Naive thymus-derived CD4-positive, alpha-beta T cell (primary cell): ENCODE data around the gene VAPB. TPM values are rescaled to one million over a fixed set of nuclear protein-coding genes. Genes with fewer than 3 reads are reported as not detected.

Experiments used
- ATAC-seq: fragments of 150-1000 bp; cut with Tn5 transposase; 2 replicates; pipeline ENCODE4 v1.10.0; 2021; ENCODE audit warnings: mild to moderate bottlenecking, moderate library complexity
- CTCF ChIA-PET: fragments of 350-600 bp; sonication (Branson Sonifier 250); formaldehyde crosslinking; loops from one replicate; lab custom pipeline; 2021; ENCODE audit warnings: antibody characterized with exemption; lab: Charles Lee
- POLR2A ChIA-PET: fragments of 350-600 bp; sonication (Branson Sonifier 250); formaldehyde crosslinking; loops from one replicate; lab custom pipeline; 2021; ENCODE audit warnings: antibody characterized with exemption, inconsistent platforms; lab: Charles Lee
- DNase-seq, 9 donors: peaks; one replicate each; pipeline versions ENCODE4 v3.0.0 to v3.0.0-alpha.2; 2020 to 2022; ENCODE audit warnings: mixed read lengths in 1 of 9
- H3K27ac ChIP-seq: one replicate; pipeline ENCODE4 v1.7.0; 2013; ENCODE audit warnings: mild to moderate bottlenecking, low read depth, low read length, moderate library complexity
- H3K27me3 ChIP-seq, 2 donors: one replicate each; pipeline ENCODE4 v1.7.0; 2013; ENCODE audit warnings: low read length in 2 of 2, mild to moderate bottlenecking in 2 of 2, moderate library complexity in 2 of 2; ENCODE audit not compliant: control insufficient read depth in 2 of 2, insufficient read depth in 2 of 2
- H3K36me3 ChIP-seq, 3 experiments: 1 replicate in 2 of 3; 2 replicates in 1 of 3; pipeline ENCODE4 v1.7.0; 2013; ENCODE audit warnings: low read length in 3 of 3, mild to moderate bottlenecking in 3 of 3, moderate library complexity in 1 of 3; ENCODE audit not compliant: insufficient read depth in 3 of 3, control insufficient read depth in 2 of 3
- H3K4me1 ChIP-seq, 2 donors: one replicate each; pipeline ENCODE4 v1.7.0; 2013; ENCODE audit warnings: low read length in 2 of 2, mild to moderate bottlenecking in 2 of 2, moderate library complexity in 1 of 2; ENCODE audit not compliant: control insufficient read depth in 2 of 2, insufficient read depth in 2 of 2
- H3K4me3 ChIP-seq: 2 replicates; pipeline ENCODE4 v1.7.0; 2013; ENCODE audit warnings: mild to moderate bottlenecking, low read length
- H3K9me3 ChIP-seq, 3 experiments: 1 replicate in 2 of 3; 2 replicates in 1 of 3; pipeline ENCODE4 v1.7.0; 2013; ENCODE audit warnings: low read length in 3 of 3; ENCODE audit not compliant: control insufficient read depth in 2 of 3
- H3K27ac Mint-ChIP-seq, 9 donors: one replicate each; pipeline ENCODE4 v1.8.0; 2020 to 2022; ENCODE audit warnings: mixed read lengths in 9 of 9, mild to moderate bottlenecking in 8 of 9, moderate library complexity in 5 of 9, inconsistent platforms in 2 of 9
- H3K27me3 Mint-ChIP-seq, 5 donors: one replicate each; pipeline ENCODE4 v1.8.0; 2021 to 2022; ENCODE audit warnings: mixed read lengths in 5 of 5, mild to moderate bottlenecking in 1 of 5
- H3K36me3 Mint-ChIP-seq, 5 donors: one replicate each; pipeline ENCODE4 v1.8.0; 2020 to 2022; ENCODE audit warnings: mixed read lengths in 5 of 5, mild to moderate bottlenecking in 3 of 5, inconsistent platforms in 1 of 5
- H3K4me1 Mint-ChIP-seq, 7 donors: one replicate each; pipeline ENCODE4 v1.8.0; 2020 to 2022; ENCODE audit warnings: mixed read lengths in 7 of 7, mild to moderate bottlenecking in 3 of 7, inconsistent platforms in 1 of 7
- H3K4me3 Mint-ChIP-seq, 10 donors: one replicate each; pipeline ENCODE4 v1.8.0; 2020 to 2022; ENCODE audit warnings: mild to moderate bottlenecking in 10 of 10, mixed read lengths in 10 of 10, moderate library complexity in 6 of 10, inconsistent platforms in 2 of 10
- H3K9me3 Mint-ChIP-seq, 11 donors: one replicate each; pipeline ENCODE4 v1.8.0; 2020 to 2022; ENCODE audit warnings: mixed read lengths in 11 of 11, mild to moderate bottlenecking in 4 of 11, inconsistent platforms in 1 of 11, moderate library complexity in 1 of 11
- intact Hi-C, 2 donors: fragments of 100-400 bp; cut with micrococcal nuclease; formaldehyde crosslinking; loops; one replicate each; pipeline ENCODE4 v1.15.1; 2023
- polyA plus RNA-seq, 2 donors: library from polyadenylated mRNA; unstranded; fragments of 300-500 nt; fragmentation: Illumina TruSeq; gene quantifications; one replicate each; pipeline ENCODE4 v1.2.3, GENCODE V29; 2021
- total RNA-seq, 6 experiments: library from RNA in 5 of 6; stranded (reverse) in 5 of 6; gene quantifications; 1 replicate in 5 of 6; 2 replicates in 1 of 6; pipeline ENCODE4 v1.2.3 and lab custom pipeline; 2021 to 2026

The VAPB gene
- total and polyA plus RNA-seq, 7 experiments from 2014 or later: 21.9 to 37.0 (median 25.3) TPM

DNA sequence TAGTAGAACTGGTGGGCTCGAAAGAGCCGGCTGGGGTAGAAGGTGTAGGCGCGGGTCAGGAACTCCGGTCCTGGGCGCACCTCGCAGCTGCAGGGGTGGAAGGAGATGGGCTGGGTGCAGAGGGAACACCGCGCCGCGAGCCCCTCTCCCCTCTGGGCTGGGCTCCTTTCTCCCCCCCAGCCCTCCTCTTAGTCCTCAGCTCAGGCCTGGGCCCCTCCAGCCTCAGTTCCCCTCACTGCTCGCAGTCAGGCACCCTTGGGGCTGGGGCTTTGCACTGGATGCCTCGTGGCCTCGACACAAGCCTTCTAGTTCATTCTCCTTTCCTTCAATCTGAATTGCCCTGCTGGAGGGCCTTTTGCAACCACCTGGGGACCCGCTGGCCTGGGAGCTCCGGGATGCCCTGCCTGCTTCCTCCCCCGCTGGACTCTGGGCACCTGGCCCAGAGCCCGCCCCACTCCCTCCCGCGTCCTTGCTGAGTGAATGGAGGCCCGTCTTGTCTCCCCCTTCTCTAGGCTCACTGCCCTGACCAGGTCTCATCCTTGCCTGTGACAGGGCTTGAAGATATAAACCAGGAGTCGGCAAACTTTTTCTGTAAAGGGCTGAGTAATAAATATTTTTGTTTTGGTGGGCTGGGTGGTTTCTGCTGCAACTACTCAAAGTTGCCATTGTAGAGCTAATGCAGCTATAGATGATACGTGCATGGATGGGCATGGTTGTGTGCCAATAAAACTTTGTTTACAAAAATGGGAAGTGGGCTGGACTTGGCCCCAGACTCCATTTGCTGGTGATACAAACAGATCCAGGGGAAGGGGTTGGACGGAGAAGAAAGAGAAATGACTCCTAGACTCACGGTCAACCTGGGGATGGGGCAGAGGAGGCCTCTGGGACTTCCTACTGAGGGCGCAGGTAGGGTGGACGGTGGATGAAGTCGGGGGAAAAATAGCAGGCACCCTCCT lies 78.8 kb downstream of the VAPB start:
- intact Hi-C loops: no loop called here
- H3K27ac ChIP-seq: no peak overlapping the region
- Mint-ChIP-seq H3K4me3 (no peak overlapping the region), H3K27me3 (no peaks in the 10 kb centered on the region), H3K27ac (no peak overlapping the region), H3K36me3 (no peaks in the 10 kb centered on the region), H3K9me3 (no peaks in the 10 kb centered on the region), H3K4me1 (no peaks in the 10 kb centered on the region)
- no peaks in the 10 kb centered on the region for H3K27me3 ChIP-seq
- no peak overlapping the region for H3K4me3 ChIP-seq
- POLR2A ChIA-PET: no interaction called here
- no peak for DNase-seq
- H3K4me1 ChIP-seq: no peaks in the 10 kb centered on the region
- H3K36me3 ChIP-seq: no peaks in the 10 kb centered on the region
- no peak for ATAC-seq
- no peaks in the 10 kb centered on the region for H3K9me3 ChIP-seq
- CTCF ChIA-PET: no interaction called here

DNA sequence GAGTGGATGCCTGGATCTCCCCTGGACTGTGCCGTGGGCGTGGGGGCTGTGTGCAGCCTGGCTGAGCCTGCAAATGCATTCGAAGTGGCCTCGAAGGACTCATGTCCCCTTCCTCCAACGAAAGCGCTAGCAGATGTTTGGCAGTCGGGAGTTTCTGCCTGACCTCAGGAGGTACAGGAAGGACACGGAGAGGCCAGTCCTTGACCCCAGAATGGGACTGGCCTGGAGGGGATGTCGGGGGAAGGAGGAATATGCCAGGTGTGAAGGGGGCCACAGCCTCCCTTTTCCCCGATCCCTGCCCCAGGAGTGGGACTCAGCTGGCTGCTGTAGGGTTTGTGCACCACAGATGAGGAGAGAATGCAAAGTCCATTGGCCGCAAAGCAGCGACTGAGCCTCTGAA lies 80.6 kb downstream of the VAPB start:
- ChIA-PET POLR2A (no interaction called here), CTCF (no interaction called here)
- no peak for ATAC-seq

DNA sequence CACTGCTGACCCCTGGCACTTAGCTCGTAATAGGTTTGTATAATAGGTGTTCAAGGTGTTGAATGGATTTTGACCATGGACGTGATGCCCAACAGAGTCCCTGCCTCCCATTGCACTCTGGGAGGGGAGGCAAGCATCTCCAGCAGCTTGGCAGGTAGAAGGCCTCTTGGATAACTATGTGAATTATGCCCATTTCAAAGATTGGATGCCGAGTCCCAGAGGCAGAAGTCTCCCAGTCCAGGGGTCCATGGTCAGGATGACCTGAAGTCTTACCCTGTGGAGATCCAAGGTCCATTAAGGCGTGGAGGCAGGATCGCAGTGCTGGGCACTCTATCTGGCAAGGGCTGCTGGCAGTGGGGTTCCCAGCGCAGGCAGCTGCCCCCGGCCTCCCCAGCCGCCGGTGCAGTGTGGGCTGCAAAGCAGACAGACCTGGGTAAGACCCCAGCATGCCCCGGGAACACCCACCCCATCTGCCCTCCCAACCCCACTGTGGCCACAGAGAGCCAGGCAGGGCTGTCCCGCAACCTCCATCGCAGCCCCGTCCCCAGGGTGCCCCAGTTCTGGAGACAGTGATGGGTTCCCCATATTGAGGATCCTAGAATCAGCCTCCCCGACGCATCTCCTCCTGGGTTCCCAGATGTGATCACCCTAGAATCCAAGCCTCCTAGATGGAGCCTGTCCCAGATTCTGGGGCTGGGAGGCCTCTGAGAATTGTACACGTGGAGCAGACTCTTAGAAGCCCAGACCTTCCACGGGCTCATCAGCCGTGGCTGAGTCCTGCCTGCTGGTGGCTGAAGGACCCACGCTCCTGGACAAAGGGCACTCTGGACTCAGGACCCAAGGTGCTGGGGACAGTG lies 81.5 kb downstream of the VAPB start:
- H3K4me1 Mint-ChIP-seq: no peaks in the 10 kb centered on the region
- ATAC-seq: no peak
- H3K27ac ChIP-seq: no peak overlapping the region
- peaks cover 0 to 2% (median 0%) of the 10 kb centered on the region in 11 donors for H3K9me3 Mint-ChIP-seq
- H3K27me3 Mint-ChIP-seq: no peaks in the 10 kb centered on the region
- no peak overlapping the region for H3K27ac Mint-ChIP-seq
- H3K27me3 ChIP-seq: no peaks in the 10 kb centered on the region
- no peak for DNase-seq
- no peaks in the 10 kb centered on the region for H3K36me3 Mint-ChIP-seq
- no peaks in the 10 kb centered on the region for H3K36me3 ChIP-seq
- H3K9me3 ChIP-seq: no peaks in the 10 kb centered on the region
- H3K4me3 Mint-ChIP-seq: no peak overlapping the region
- ChIA-PET POLR2A (no interaction called here), CTCF (no interaction called here)
- H3K4me3 ChIP-seq: no peak overlapping the region
- no peaks in the 10 kb centered on the region for H3K4me1 ChIP-seq
- intact Hi-C loops: no loop called here

More for the DNA sequence above, 80.6 kb downstream of the VAPB start:
- no peaks in the 10 kb centered on the region for H3K4me1 Mint-ChIP-seq
- Histone ChIP-seq H3K27me3 (no peaks in the 10 kb centered on the region), H3K4me1 (no peaks in the 10 kb centered on the region), H3K27ac (no peak overlapping the region), H3K4me3 (no peak overlapping the region), H3K36me3 (no peaks in the 10 kb centered on the region), H3K9me3 (no peaks in the 10 kb centered on the region)
- DNase-seq: no peak
- H3K36me3 Mint-ChIP-seq: no peaks in the 10 kb centered on the region
- no peaks in the 10 kb centered on the region for H3K27me3 Mint-ChIP-seq
- H3K9me3 Mint-ChIP-seq: no peaks in the 10 kb centered on the region
- H3K27ac Mint-ChIP-seq: no peak overlapping the region
- no peak overlapping the region for H3K4me3 Mint-ChIP-seq
- intact Hi-C loops: no loop called here

DNA sequence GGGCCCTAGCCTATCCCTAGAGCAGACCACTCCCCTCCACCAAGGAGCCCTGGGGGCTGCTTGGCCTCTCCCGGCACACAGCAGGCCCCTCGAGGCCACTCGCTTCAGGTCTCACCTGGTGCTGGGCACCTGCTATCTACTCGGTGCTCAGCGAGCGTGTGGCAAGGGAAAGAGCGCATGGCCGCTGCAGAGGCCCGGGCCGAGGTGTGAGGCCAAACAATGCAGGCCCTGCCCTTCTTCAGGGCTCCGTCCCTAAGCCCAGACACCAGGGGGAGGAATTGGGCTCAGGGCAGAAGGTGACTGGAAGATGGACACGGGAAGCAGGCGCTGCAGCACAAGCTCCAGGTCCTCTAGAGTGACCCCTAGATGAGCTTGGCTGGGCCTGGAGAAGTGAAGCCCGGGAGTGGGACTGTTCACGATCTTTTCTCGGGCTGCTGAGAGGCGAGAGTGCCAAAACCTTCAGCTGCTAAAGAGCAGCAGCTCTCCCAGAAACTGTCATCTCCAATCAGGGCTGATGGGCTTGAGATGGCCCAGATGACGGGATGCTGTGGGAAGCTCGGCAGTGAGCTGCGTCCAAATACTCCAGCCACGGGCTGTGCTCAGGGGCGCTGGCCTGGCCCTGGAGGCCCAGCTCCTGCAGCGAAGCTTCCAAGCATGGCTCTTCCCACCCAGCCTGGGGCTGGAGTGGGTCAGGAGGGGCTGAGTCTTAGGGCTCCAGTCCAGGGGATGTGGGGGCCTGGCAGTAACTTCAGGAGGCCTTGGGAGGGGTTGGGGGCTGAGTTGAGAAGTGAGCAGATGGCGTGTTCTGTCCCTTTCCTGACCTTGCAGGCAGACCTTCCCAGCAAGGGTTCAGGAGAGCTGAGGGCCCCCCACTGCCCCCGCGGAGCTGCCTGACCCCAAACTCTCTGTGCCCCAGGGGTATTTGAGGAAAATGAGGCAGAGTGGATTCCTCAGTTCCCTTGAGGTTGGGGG lies 82.5 kb downstream of the VAPB start:
- Histone ChIP-seq H3K4me3 (no peak overlapping the region), H3K27ac (no peak overlapping the region), H3K4me1 (no peaks in the 10 kb centered on the region), H3K36me3 (no peaks in the 10 kb centered on the region), H3K9me3 (no peaks in the 10 kb centered on the region), H3K27me3 (no peaks in the 10 kb centered on the region)
- no peak for DNase-seq
- Mint-ChIP-seq H3K9me3 (peaks cover 0 to 2% (median 0%) of the 10 kb centered on the region in 11 donors), H3K4me3 (no peak overlapping the region), H3K27ac (no peak overlapping the region), H3K27me3 (no peaks in the 10 kb centered on the region), H3K4me1 (no peaks in the 10 kb centered on the region), H3K36me3 (no peaks in the 10 kb centered on the region)
- ATAC-seq: no peak
- CTCF ChIA-PET: interaction anchor here (0.5 kb wide), 1 partner anchor 85 kb away, joined by 5 read pairs; no protein-coding TSS in a partner anchor
- intact Hi-C loops: no loop called here
- POLR2A ChIA-PET: no interaction called here

DNA sequence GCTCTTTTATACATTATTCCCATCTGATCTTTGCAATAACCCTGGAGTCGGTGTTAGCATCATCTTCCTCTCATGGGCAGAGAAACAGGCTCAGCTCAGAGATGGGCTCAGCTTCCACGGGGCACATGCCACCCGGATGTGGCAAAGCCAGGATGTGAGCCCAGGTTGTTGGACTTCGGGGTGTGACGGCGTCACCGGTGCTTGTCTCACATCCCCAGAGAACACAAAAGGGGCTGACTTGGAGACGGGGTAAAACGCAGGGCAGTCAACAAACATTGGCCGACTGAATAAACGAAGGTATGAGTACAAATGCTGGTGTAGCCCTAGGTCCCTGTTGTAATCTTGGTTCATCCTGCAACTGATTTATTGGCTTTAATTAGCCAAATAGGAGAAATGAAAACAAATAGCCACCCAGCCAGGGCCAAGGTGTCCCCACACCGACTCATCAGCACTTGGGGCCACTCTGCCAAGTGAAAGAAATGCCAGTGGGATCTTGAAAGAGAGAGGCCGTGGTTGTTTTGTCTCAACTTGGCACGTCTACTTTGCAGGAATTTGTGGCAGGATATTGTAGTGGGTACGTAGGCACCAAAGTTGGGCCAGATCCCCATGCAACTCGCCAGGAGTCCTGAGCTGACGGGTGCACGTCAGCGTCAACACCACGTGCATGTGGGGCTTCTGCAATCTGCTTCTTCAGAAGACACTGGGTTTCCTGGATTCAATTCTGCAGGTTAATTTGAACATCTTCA lies 83.4 kb downstream of the VAPB start:
- ATAC-seq (no peak), DNase-seq (no peak)
- no peaks in the 10 kb centered on the region for H3K36me3 ChIP-seq
- ChIA-PET CTCF (no interaction called here), POLR2A (no interaction called here)
- H3K27ac ChIP-seq: no peak overlapping the region
- H3K9me3 ChIP-seq: no peaks in the 10 kb centered on the region
- H3K27me3 ChIP-seq: no peaks in the 10 kb centered on the region
- no peak overlapping the region for H3K4me3 Mint-ChIP-seq
- H3K27me3 Mint-ChIP-seq: no peaks in the 10 kb centered on the region
- H3K4me3 ChIP-seq: no peak overlapping the region
- peaks cover 0 to 2% (median 0%) of the 10 kb centered on the region in 11 donors for H3K9me3 Mint-ChIP-seq
- peaks cover 0 to 8% (median 0%) of the 10 kb centered on the region in 5 donors for H3K36me3 Mint-ChIP-seq
- no peaks in the 10 kb centered on the region for H3K4me1 ChIP-seq
- H3K4me1 Mint-ChIP-seq: no peaks in the 10 kb centered on the region
- intact Hi-C loops: no loop called here
- no peak overlapping the region for H3K27ac Mint-ChIP-seq
